ENCODE measurements around the gene ILK. TPM values are rescaled to one million over a fixed set of nuclear protein-coding genes. Genes with fewer than 3 reads are reported as not detected.

Gene ILK
- total RNA-seq, 1 experiment from 2014 or later, result 92.3 TPM

DNA sequence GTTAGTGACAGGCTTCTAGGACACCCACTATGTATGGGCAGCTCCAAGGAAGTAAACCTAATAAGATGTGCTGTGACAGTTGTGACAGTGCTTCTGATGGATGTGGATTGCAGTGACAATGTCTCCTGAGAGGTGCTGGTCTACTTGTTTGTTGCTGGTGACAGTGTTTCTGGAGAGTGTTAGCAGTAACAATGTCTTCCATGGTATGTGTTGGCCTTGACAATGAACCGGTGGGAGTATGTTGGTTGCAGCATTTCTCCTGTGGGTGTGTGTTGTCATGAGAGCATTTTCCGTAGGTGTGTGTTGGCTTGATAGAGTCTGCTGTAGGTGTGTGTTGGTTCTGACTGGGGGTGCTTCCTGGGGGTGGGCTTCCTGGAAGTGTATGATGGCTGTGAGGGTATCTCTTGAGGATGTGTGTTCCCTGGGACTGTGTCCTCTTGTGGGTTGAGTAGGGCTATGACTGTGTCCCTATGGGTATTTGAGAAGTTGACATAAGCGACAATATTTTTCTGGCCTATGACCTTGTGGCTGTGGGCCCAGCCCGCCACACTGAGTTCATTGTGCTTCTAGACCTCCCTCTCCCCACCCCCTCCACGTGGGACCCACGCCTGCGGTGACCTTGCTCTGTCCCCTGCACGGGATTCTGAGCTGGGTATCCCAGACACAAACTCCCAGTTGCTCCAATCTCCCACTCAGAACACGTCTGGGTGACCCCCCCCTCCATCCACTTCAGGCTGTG, 50.9 kb downstream of the ILK start:
- H3K36me3 Mint-ChIP-seq (ENCODE audit: insufficient read depth, unreplicated experiment), result no peaks in the 10 kb centered on the region
- CTCF ChIA-PET, result no interaction called here
- DNase-seq (ENCODE audit: unreplicated experiment), result no peak
- H3K27me3 Mint-ChIP-seq (ENCODE audit: insufficient read depth, unreplicated experiment), result peaks cover 19% of the 10 kb centered on the region
- no TSS peak for BruUV-seq (replicated peaks)
- intact Hi-C loops (cut with micrococcal nuclease), result no loop called here
- no peak overlapping the region for H3K27ac Mint-ChIP-seq (ENCODE audit: low read depth, unreplicated experiment)
- no peak for TF ChIP-seq CTCF (IDR thresholded peaks at IDR 0.05; ENCODE audit: unreplicated experiment)
- POLR2A ChIA-PET, result no interaction called here
- H3K4me1 Mint-ChIP-seq (ENCODE audit: insufficient read depth, unreplicated experiment), result no peaks in the 10 kb centered on the region
- H3K9me3 Mint-ChIP-seq (ENCODE audit: unreplicated experiment), result no peaks in the 10 kb centered on the region
- no peak overlapping the region for H3K4me3 Mint-ChIP-seq (ENCODE audit: unreplicated experiment)

GRCh38 chr11:6655020-6655789, 51.6 kb downstream of the ILK start:
- BruUV-seq (replicated peaks), result no TSS peak

DNA sequence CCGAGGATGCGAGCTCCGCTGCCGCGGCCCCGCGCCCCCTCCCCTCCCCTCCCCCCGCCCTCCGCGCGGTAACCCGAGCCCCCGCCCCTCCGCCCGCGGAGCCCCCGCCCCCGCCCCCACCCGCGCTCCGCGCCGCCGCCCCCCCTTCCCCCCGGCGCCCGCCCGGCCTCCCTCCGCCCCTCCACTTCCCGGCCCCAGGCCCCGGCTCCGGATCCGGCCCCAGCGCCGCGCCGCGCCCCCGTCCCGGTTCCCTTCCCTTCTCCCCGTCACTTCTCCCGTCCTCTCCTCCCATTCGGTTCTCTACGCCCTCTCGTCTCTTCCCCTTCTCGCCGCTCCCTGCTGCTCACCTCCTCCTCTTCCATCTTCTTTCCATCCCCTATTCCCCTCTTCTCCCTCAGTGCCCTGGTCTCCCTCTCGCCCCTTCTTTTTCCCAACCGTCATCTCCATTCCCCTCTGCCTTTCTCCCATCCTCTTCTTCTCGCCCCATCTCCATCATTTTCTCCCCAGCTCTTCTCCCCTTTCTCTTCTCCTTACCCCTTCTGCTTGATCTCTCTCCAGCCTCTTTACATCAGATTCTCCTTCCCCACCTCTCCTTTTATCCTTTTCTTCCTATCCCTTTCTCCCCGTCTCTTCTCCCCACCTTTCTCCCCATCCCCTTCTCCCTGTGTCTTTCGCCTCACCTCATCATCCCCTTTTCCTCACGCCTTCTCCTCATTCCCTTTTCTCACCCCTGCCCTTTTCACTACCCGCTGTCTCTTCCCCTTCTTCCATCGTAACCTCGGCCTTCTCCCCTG, 52.4 kb downstream of the ILK start, which contains the start of gene DCHS1:
DCHS1 (minus strand) TSS at position 20 of the 794 bp plus-strand sequence. CDS start 14,196 bp downstream, outside the sequence.
- Mint-ChIP-seq H3K27me3 (ENCODE audit: insufficient read depth, unreplicated experiment) (peaks cover 19% of the 10 kb centered on the region), H3K36me3 (ENCODE audit: insufficient read depth, unreplicated experiment) (no peaks in the 10 kb centered on the region), H3K4me3 (ENCODE audit: unreplicated experiment) (no peak within 1 kb of the TSS), H3K4me1 (ENCODE audit: insufficient read depth, unreplicated experiment) (no peaks in the 10 kb centered on the region), H3K9me3 (ENCODE audit: unreplicated experiment) (no peaks in the 10 kb centered on the region), H3K27ac (ENCODE audit: low read depth, unreplicated experiment) (no peak within 1 kb of the TSS)
- ChIA-PET CTCF (no interaction called here), POLR2A (no interaction called here)
- DNase-seq (ENCODE audit: unreplicated experiment), result no peak
- intact Hi-C loops (cut with micrococcal nuclease), result no loop called here
- TF ChIP-seq CTCF (IDR thresholded peaks at IDR 0.05; ENCODE audit: unreplicated experiment), result no peak
- no TSS peak for BruUV-seq (replicated peaks)

More at GRCh38 chr11:6655020-6655789, 51.6 kb downstream of the ILK start:
- H3K27ac Mint-ChIP-seq (ENCODE audit: low read depth, unreplicated experiment), result no peak overlapping the region
- ChIA-PET POLR2A (no interaction called here), CTCF (no interaction called here)
- H3K4me1 Mint-ChIP-seq (ENCODE audit: insufficient read depth, unreplicated experiment), result no peaks in the 10 kb centered on the region
- no peak for TF ChIP-seq CTCF (IDR thresholded peaks at IDR 0.05; ENCODE audit: unreplicated experiment)
- DNase-seq (ENCODE audit: unreplicated experiment), result no peak
- no peak overlapping the region for H3K4me3 Mint-ChIP-seq (ENCODE audit: unreplicated experiment)
- no peaks in the 10 kb centered on the region for H3K9me3 Mint-ChIP-seq (ENCODE audit: unreplicated experiment)
- H3K36me3 Mint-ChIP-seq (ENCODE audit: insufficient read depth, unreplicated experiment), result no peaks in the 10 kb centered on the region
- intact Hi-C loops (cut with micrococcal nuclease), result no loop called here
- H3K27me3 Mint-ChIP-seq (ENCODE audit: insufficient read depth, unreplicated experiment), result peaks cover 19% of the 10 kb centered on the region

DNA sequence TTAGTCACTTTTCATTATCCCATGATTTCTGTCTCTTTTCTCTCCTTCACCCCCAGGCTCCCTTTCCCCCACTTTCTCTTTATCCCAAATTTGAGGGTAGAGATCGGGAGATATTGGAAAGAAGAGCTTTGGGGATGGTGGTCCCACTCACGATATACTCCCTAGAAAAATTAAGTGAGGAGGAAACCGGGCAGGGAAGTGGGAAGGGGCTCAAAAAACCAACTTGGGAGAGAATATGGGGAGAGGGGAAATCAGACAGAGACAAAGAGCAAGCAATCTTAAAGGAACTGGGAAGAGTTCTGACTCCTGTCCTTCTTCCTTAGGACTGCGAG, 53.0 kb downstream of the ILK start:
- intact Hi-C loops (cut with micrococcal nuclease), result no loop called here
- no peak for TF ChIP-seq CTCF (IDR thresholded peaks at IDR 0.05; ENCODE audit: unreplicated experiment)
- no peak overlapping the region for H3K27ac Mint-ChIP-seq (ENCODE audit: low read depth, unreplicated experiment)
- no TSS peak for BruUV-seq (replicated peaks)
- no peak for DNase-seq (ENCODE audit: unreplicated experiment)
- ChIA-PET POLR2A (no interaction called here), CTCF (interaction anchor here (1.1 kb wide), 1 partner anchor 293 kb away, joined by 3 read pairs; no protein-coding TSS in a partner anchor)
- no peaks in the 10 kb centered on the region for H3K36me3 Mint-ChIP-seq (ENCODE audit: insufficient read depth, unreplicated experiment)
- H3K4me3 Mint-ChIP-seq (ENCODE audit: unreplicated experiment), result no peak overlapping the region
- H3K4me1 Mint-ChIP-seq (ENCODE audit: insufficient read depth, unreplicated experiment), result no peaks in the 10 kb centered on the region
- H3K27me3 Mint-ChIP-seq (ENCODE audit: insufficient read depth, unreplicated experiment), result peaks cover 19% of the 10 kb centered on the region
- H3K9me3 Mint-ChIP-seq (ENCODE audit: unreplicated experiment), result no peaks in the 10 kb centered on the region
